ENCODE measurements around the gene SFT2D2.

- TF ChIP-seq, protein P1, sequence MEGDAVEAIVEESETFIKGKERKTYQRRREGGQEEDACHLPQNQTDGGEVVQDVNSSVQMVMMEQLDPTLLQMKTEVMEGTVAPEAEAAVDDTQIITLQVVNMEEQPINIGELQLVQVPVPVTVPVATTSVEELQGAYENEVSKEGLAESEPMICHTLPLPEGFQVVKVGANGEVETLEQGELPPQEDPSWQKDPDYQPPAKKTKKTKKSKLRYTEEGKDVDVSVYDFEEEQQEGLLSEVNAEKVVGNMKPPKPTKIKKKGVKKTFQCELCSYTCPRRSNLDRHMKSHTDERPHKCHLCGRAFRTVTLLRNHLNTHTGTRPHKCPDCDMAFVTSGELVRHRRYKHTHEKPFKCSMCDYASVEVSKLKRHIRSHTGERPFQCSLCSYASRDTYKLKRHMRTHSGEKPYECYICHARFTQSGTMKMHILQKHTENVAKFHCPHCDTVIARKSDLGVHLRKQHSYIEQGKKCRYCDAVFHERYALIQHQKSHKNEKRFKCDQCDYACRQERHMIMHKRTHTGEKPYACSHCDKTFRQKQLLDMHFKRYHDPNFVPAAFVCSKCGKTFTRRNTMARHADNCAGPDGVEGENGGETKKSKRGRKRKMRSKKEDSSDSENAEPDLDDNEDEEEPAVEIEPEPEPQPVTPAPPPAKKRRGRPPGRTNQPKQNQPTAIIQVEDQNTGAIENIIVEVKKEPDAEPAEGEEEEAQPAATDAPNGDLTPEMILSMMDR (IDR thresholded peaks at IDR 0.05; ENCODE audit: low read length): no peak
- TF ChIP-seq EZH2phosphoT487 (IDR thresholded peaks at IDR 0.05; ENCODE audit: low read length): no peak
Measured at GRCh38 chr1:168224991-168225390, 813 bp upstream of the SFT2D2 start.
